HG02970 (cell line): ENCODE measurements around the gene ZFP36L1.

Source experiments
- ATAC-seq: cut with Tn5 transposase; IDR thresholded peaks from one replicate; pipeline ENCODE4 v1.9.1; 2021; ENCODE audit warnings: mild to moderate bottlenecking, moderate library complexity, moderate number of reproducible peaks; ENCODE audit not compliant: unreplicated experiment, low FRiP score

Gene ZFP36L1

DNA sequence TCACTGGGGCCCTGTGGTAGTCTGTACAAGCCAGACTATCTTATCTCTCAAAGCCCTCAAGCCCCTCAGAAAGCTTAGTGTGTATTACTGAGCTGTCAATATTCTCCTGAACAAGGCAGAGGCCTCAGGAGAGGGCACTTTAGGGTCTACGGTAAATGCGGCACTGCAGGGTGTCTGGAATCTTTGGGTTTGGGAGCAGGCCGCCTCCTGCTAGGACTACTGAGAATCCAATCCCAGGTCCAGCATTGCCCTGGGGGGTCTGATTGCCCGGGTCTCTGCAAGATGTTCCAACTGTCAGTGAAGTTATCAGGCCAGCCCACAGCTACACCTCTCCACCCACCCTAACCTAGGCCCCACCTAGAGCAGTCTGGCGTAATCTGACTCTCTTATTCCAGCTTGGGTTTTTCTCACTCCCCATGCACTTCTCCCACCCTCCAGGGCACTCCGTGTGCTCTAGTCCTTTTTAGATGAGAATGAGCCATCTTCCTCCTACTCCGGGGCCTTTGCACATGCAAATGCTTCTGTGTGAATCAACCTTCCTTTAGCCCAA is 4.3 kb upstream of the ZFP36L1 start:
- ATAC-seq = no peak

GRCh38 chr14:68796418-68797101 is 3.7 kb upstream of the ZFP36L1 start:
- no peak for ATAC-seq

DNA sequence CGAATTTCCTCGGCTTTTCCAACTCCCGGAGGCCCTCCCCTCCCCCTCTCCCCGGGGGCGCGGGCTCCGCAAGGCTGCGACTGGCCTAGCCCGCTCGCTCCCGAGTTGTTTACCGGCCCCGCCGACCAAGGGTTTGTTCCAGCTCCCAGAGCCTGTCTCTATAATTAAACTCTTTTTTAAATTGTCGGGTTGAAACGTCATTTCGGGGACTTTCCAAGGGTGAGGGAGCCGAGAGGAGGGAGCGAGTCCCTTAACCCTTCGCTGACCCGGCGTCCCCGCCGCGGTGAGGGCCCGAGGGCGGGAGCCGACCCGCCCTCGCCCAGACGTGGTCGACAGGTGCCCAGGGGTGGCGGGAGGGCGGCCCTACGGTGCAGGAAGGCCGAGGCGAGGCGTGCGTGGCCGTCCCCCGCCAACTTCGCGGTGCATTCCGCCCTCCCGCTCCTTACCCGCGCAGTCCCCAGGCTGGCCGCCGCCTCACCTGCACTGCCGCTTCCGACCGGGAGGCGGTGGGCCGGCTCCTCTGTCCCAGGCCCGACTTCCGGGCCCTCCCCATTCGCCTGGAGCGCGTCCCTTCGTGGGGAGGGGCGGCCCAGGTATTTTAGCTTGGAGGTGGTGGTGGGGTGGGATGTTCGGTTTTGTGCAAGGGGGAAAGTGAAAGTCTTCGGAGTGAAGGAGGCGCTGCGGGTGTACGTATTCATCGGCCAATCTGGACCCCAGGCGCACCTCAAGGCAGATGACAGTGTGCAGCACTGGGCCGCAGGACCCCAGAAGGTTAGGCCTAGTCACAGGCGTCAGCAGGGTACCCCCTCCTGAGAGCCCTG is 2.9 kb upstream of the ZFP36L1 start:
- ATAC-seq = no peak

DNA sequence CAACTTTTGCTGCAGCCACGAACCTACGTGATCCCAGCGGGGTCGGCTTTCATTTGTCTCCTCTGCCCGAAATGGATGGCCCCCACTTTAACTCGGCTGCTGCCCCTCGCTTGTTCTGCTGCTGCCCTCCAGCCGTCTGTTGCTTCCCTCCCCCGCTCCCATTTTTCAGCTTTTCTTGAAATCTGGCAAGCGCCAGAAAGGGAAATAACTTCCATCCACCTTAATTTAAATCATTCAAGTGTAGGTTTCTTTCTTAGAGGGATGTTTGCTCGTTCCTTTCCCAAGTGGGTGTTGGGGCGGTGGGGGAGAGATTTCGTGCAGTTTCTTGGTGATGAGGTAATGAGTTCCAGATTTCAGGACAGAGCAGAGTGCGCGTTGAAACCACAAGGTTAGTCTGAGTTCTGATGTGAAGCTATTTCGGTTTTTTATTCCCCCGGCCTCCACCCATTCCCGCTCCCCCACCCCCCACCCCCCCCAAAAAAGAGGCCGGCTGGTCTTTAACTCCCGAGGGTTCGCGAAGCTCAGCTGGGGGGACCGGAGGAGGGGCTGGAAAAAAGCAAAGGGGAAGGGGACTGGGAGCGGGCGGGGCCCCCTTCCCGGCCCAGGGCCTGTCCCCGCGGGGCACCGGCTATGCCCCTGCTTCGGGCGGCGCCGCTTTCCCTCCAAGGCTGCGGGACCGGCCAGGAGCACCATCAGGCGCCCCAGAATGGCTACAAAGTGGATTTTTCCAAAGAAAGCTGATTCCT is 2.2 kb upstream of the ZFP36L1 start:
- ATAC-seq = no peak

DNA sequence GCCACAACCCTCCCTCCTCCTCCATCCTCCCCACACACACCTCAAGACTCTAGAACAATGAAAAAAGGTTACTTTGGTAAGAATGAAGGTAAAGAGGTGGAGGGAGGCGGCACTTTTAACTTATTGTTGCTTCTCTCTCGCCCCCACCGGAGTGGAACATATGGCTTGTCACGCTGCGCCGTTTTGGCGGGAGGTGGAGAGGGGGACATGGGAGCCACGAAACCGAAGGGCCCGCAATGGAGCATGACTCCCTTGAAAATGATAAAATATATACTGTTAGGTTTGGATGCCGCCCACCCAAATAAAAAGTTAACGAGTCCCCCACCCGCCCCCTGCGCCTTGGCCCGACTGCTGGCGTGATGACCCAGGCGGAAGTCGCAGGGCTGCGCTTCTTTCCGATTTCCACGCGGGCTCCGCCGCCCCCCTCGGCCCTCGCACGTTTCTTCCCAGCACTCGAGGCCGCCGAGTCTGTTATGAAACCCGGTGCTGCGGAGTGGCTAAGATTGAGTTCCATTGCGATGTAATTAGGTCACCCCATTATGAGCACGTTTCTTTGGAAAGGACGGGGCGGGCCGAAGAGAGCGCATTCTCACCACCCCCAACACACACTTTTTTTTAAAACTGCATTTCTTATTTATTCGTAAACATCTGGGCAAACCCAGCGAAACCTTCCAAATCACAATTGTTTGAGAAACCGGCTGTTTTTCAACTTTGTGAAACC is 1.4 kb upstream of the ZFP36L1 start:
- ATAC-seq = no peak

- ATAC-seq = no peak
These were observed 865 bp upstream of the ZFP36L1 start for GRCh38 chr14:68793734-68794129.

DNA sequence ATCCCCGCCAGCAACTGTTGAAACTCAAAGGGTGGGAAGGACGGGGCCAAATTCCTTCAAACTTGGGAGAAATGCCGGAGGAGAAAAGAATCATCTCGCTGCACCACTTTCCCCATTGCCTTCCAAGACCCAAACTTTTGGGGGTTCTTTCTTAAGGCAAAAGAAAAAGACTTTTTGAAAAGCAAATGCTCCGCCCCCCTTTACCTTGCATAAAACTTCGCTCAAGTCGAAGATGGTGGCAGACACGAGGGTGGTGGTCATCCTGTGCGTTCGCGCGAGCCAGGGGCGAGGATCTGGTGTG is 239 bp downstream of the ZFP36L1 start:
- peak; percentile 18 for ATAC-seq

- no peak for ATAC-seq
These were observed 777 bp downstream of the ZFP36L1 start for GRCh38 chr14:68791902-68792677.

DNA sequence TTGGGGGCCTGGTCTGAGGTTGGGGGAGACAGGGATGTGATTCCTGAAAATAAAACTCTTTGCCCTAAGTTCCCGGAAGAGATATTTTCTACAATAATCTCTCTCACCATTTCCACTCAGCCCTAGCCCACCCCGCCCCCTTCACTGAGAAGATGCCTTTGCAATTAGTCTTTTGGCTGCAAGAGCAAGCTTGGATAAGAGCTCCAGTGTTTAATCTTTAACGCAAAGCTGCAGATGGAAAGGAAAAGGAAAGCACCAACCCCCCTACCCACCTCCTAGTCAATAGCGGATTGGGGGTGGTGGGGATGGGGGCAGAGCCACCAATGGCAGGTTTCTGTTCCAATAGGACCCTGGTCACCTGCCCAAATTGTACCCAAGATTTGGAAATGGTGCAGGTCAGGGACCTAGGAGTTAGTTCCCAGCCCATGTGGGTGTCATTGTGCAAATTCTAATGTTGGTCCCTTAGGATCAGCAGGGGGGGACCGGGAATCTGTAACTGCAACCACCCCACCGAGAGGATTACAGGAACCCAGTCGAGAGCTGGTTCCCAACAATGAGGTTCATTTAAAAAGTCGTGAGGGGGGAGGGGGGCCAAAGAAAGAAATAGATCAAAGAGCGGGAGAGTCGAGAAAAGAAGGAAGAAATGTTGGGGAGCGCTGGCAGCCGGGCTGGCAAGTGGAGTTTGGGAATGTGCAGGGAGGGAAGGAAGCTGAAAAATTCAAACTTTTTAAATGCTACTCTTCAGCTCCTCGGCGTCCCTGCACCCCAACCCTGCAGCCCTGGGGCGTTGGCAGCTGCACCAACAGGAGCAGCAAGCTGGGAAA is 1.6 kb downstream of the ZFP36L1 start:
- ATAC-seq = no peak

GRCh38 chr14:68790644-68791077 is 2.2 kb downstream of the ZFP36L1 start:
- ATAC-seq = no peak

- ATAC-seq = no peak
These were observed 2.8 kb downstream of the ZFP36L1 start for GRCh38 chr14:68789821-68790643.

- ATAC-seq = no peak
These were observed 3.7 kb downstream of the ZFP36L1 start for GRCh38 chr14:68788996-68789820.

DNA sequence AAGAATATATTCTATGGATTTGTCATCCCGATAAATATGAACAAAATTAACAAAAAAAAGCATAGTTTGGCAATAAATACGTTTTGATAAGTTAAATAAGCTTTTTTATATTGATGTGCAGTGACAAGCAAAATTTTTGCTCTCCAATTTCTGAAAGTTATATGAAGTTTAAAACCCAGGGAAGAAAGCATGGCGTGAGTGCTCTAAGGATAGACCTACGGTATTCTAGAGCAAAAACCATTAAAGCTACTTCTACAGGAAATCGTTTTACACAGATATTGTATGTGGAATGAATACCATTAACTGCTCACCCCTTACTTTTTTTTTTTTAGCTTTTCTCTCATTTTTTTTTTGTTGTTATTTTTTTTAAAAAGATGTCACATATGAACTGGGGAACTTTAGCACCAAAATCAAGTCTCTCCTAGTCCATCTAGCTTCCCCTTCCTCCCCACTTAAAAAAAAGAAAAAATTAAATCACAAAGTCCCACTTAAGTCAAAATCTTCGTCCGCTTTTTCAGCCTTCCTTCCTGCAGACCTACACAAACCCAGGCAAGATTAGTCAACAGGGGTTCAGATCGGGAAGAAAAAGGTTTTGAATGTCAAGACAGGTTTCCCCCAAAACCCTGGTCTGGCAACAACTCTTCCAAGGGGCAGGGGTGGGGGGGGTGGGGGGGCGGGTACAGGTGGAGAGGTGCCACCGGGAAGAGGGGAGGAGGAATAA is 4.4 kb downstream of the ZFP36L1 start:
- no peak for ATAC-seq

- no peak for ATAC-seq
These were observed 5.5 kb downstream of the ZFP36L1 start for GRCh38 chr14:68787092-68787992.

GRCh38 chr14:68786491-68787091 is 6.3 kb downstream of the ZFP36L1 start:
- no peak for ATAC-seq
